Fibroblast of lung (primary cell): Measurements from ENCODE around the gene GNG13.
"Not testable (repeated sequence)": the region's sequence is repeated elsewhere in the genome, so short reads cannot be mapped to it uniquely, and the experiment has no call there.

Experiments used
- CTCF ChIP-seq, 2 donors: IDR thresholded peaks in 1 of 2; conservative IDR thresholded peaks in 1 of 2; 1 replicate in 1 of 2; 2 replicates in 1 of 2; pipeline ENCODE4 v1.5.1; 2011 to 2012; ENCODE audit warnings: low read length in 2 of 2, control low read depth in 1 of 2, inconsistent platforms in 1 of 2, low read depth in 1 of 2, mild to moderate bottlenecking in 1 of 2
- EZH2 ChIP-seq: IDR thresholded peaks from 2 replicates; pipeline ENCODE4 v1.5.1; 2012; ENCODE audit warnings: low read length, control low read depth, mild to moderate bottlenecking; ENCODE audit errors: missing control alignments

- TF ChIP-seq CTCF (conservative IDR thresholded peaks at IDR 0.05 in 1 of 2, IDR thresholded peaks at IDR 0.05 in 1 of 2; ENCODE audit: low read depth in 1 of 2, low read length in 2 of 2); EZH2: not testable (repeated sequence)
Observed at GRCh38 chr16:820044-820408, 19.5 kb upstream of the GNG13 start.
